Measurements from ENCODE around the gene HSPA12A.

The HSPA12A gene

GRCh38 chr10:116720668-116721546, 21.5 kb downstream of the HSPA12A start:
- no peak for TF ChIP-seq REST (IDR thresholded peaks at IDR 0.05; ENCODE audit: low read depth)
- no peak for TF ChIP-seq MAX (IDR thresholded peaks at IDR 0.05)
- TF ChIP-seq NFIC (IDR thresholded peaks at IDR 0.05) = no peak
- no peak for TF ChIP-seq TEAD4 (IDR thresholded peaks at IDR 0.05)
- no peak for TF ChIP-seq RAD21 (IDR thresholded peaks at IDR 0.05; ENCODE audit: low read depth)
- no peak for TF ChIP-seq CEBPB (IDR thresholded peaks at IDR 0.05)
- no peak for TF ChIP-seq FOXM1 (IDR thresholded peaks at IDR 0.05; ENCODE audit: borderline replicate concordance, low read depth)
- no peak for TF ChIP-seq EP300 (IDR thresholded peaks at IDR 0.05; ENCODE audit: borderline replicate concordance)
- TF ChIP-seq ZBTB7A (IDR thresholded peaks at IDR 0.05; ENCODE audit: low read depth) = no peak

GRCh38 chr10:116720241-116720643, 22.1 kb downstream of the HSPA12A start:
- no peak for TF ChIP-seq CEBPB (IDR thresholded peaks at IDR 0.05)
- no peak for TF ChIP-seq FOXM1 (IDR thresholded peaks at IDR 0.05; ENCODE audit: borderline replicate concordance, low read depth)
- no peak for TF ChIP-seq EP300 (IDR thresholded peaks at IDR 0.05; ENCODE audit: borderline replicate concordance)
- TF ChIP-seq MAX (IDR thresholded peaks at IDR 0.05) = no peak
- no peak for TF ChIP-seq NFIC (IDR thresholded peaks at IDR 0.05)
- TF ChIP-seq REST (IDR thresholded peaks at IDR 0.05; ENCODE audit: low read depth) = no peak
- TF ChIP-seq USF1 (IDR thresholded peaks at IDR 0.05) = no peak
- no peak for TF ChIP-seq TCF12 (IDR thresholded peaks at IDR 0.05; ENCODE audit: low read depth)

GRCh38 chr10:116719804-116720203, 22.6 kb downstream of the HSPA12A start:
- no peak for TF ChIP-seq TAF1 (IDR thresholded peaks at IDR 0.05; ENCODE audit: low read depth)
- no peak for TF ChIP-seq NFIC (IDR thresholded peaks at IDR 0.05)
- no peak for TF ChIP-seq USF1 (IDR thresholded peaks at IDR 0.05)
- no peak for TF ChIP-seq RAD21 (IDR thresholded peaks at IDR 0.05; ENCODE audit: low read depth)
- no peak for TF ChIP-seq ZBTB7A (IDR thresholded peaks at IDR 0.05; ENCODE audit: low read depth)
- TF ChIP-seq CEBPB (IDR thresholded peaks at IDR 0.05) = no peak
- TF ChIP-seq REST (IDR thresholded peaks at IDR 0.05; ENCODE audit: low read depth) = no peak
- no peak for TF ChIP-seq CREB1 (IDR thresholded peaks at IDR 0.05; ENCODE audit: low read depth)
- TF ChIP-seq TEAD4 (IDR thresholded peaks at IDR 0.05) = no peak
- TF ChIP-seq TCF12 (IDR thresholded peaks at IDR 0.05; ENCODE audit: low read depth) = no peak
- no peak for TF ChIP-seq MAX (IDR thresholded peaks at IDR 0.05)
- TF ChIP-seq FOXM1 (IDR thresholded peaks at IDR 0.05; ENCODE audit: borderline replicate concordance, low read depth) = no peak

GRCh38 chr10:116718058-116718457, 24.3 kb downstream of the HSPA12A start:
- no peak for TF ChIP-seq EGR1 (IDR thresholded peaks at IDR 0.05)
- no peak for TF ChIP-seq YY1 (IDR thresholded peaks at IDR 0.05; ENCODE audit: low read depth)
- TF ChIP-seq EP300 (IDR thresholded peaks at IDR 0.05; ENCODE audit: borderline replicate concordance) = no peak
- TF ChIP-seq TCF12 (IDR thresholded peaks at IDR 0.05; ENCODE audit: low read depth) = no peak
- TF ChIP-seq REST (IDR thresholded peaks at IDR 0.05; ENCODE audit: low read depth) = no peak
- no peak for TF ChIP-seq CEBPB (IDR thresholded peaks at IDR 0.05)
- no peak for TF ChIP-seq NFIC (IDR thresholded peaks at IDR 0.05)
- no peak for TF ChIP-seq CREB1 (IDR thresholded peaks at IDR 0.05; ENCODE audit: low read depth)
- TF ChIP-seq MAX (IDR thresholded peaks at IDR 0.05) = no peak
- no peak for TF ChIP-seq TAF1 (IDR thresholded peaks at IDR 0.05; ENCODE audit: low read depth)
- no peak for TF ChIP-seq RAD21 (IDR thresholded peaks at IDR 0.05; ENCODE audit: low read depth)
- TF ChIP-seq TEAD4 (IDR thresholded peaks at IDR 0.05) = no peak
- no peak for TF ChIP-seq FOXM1 (IDR thresholded peaks at IDR 0.05; ENCODE audit: borderline replicate concordance, low read depth)
- no peak for TF ChIP-seq USF1 (IDR thresholded peaks at IDR 0.05)
- no peak for TF ChIP-seq ZBTB7A (IDR thresholded peaks at IDR 0.05; ENCODE audit: low read depth)
